Measurements from ENCODE around the gene PRDX3. TPM values are rescaled to one million over a fixed set of nuclear protein-coding genes. Genes with fewer than 3 reads are reported as not detected.
A peak's percentile ranks its signal among the peaks of the same experiment; 100 is the strongest.

The PRDX3 gene
- total RNA-seq, 2 donors from 2014 or later = 153 to 173 TPM

DNA sequence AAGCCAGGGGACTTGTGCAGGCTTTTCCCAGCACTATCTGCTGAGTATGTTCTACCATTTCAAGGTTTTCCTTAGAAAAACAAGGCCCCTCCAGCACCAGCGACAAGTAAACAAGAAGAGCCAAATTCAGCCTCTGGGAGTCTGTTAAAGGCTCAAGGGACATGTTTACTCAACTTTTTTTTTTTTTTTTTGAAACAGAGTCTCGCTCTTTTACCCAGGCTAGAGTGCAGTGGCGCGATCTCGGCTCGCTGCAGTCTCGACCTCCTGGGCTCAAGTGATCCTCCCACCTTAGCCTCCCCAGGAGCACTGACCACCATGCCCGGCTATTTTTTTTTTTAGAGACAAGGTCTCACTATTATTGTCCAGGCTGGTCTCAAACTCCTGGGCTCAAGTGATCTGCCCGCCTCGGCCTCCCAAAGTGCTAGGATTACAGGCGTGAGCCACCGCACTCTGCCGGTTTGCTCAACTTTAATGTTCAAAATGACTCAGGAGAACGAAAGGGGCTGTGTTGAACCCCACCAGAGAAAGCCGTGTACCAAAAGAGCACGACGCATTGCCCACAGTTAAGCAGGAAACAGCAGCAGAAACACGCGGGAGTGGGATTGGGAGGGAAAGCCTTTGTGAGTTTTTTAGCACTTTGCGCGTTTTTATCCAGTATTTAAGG, 772 bp downstream of the PRDX3 start:
- H3K27ac ChIP-seq (ENCODE audit: low read depth, low read length) = peak overlapping the region; percentile 76
- 11 to 22% methylated on average over 15 to 21 of the region's 21 CpGs for WGBS, 2 experiments (ENCODE audit: insufficient coverage in 1 of 2, insufficient read length in 1 of 2)

DNA sequence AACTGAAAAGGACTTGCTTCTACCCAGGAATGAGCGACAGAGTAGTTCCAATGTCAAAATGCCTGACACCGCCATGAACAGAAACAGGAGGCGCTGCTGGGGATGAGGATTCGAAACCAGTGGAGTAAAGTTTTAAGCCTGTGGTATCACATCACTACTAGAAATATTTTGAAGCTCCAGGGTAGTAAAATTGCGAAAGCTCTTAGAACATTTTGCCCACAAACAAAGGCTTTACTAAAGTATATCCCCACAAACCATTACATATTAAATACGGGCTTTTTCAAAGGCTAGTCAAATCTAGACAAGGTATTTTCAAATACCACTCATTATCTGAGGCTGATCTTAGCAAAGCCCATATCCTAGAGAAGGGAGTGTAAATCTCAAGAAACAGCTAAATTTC, 2.4 kb downstream of the PRDX3 start:
- Mint-ChIP-seq H3K4me3 (peak overlapping the region; percentile 87), H3K36me3 (ENCODE audit: low read depth) (peaks cover 44% of the 10 kb centered on the region), H3K27me3 (ENCODE audit: insufficient read depth) (no peaks in the 10 kb centered on the region), H3K9me3 (peaks cover 1% of the 10 kb centered on the region), H3K27ac (peak overlapping the region; percentile 36), H3K4me1 (peaks cover 21% of the 10 kb centered on the region)
- Histone ChIP-seq H3K4me1 (ENCODE audit: control insufficient read depth, insufficient read depth, low read length) (peaks cover 14% of the 10 kb centered on the region), H3K9ac (ENCODE audit: extremely low read depth, low read length, poor library complexity, severe bottlenecking) (no peak overlapping the region), H3K4me3 (ENCODE audit: low read length) (peak overlapping the region; percentile 35), H3K27ac (ENCODE audit: low read depth, low read length) (no peak overlapping the region), H3K27me3 (ENCODE audit: control insufficient read depth, insufficient read depth, low read length, poor library complexity, severe bottlenecking) (no peaks in the 10 kb centered on the region), H3K36me3 (ENCODE audit: control insufficient read depth, insufficient read depth, low read length) (peaks cover 39% of the 10 kb centered on the region), H3K9me3 (ENCODE audit: control insufficient read depth, low read length) (no peaks in the 10 kb centered on the region)
- TF ChIP-seq CTCF (conservative IDR thresholded peaks at IDR 0.05) = no peak
- 94 to 100% methylated on average over 4 to 6 of the region's 6 CpGs for WGBS, 2 experiments (ENCODE audit: insufficient coverage in 1 of 2, insufficient read length in 1 of 2)
- DNase-seq = no peak

More for the DNA sequence above, 772 bp downstream of the PRDX3 start:
- Histone ChIP-seq H3K9me3 (ENCODE audit: control insufficient read depth, low read length) (no peaks in the 10 kb centered on the region), H3K9ac (ENCODE audit: extremely low read depth, low read length, poor library complexity, severe bottlenecking) (peak overlapping the region; percentile 56), H3K36me3 (ENCODE audit: control insufficient read depth, insufficient read depth, low read length) (peaks cover 24% of the 10 kb centered on the region), H3K4me1 (ENCODE audit: control insufficient read depth, insufficient read depth, low read length) (peaks cover 14% of the 10 kb centered on the region), H3K27me3 (ENCODE audit: control insufficient read depth, insufficient read depth, low read length, poor library complexity, severe bottlenecking) (no peaks in the 10 kb centered on the region), H3K4me3 (ENCODE audit: low read length) (peak overlapping the region; percentile 95)
- Mint-ChIP-seq H3K9me3 (peaks cover 8% of the 10 kb centered on the region), H3K27ac (peak overlapping the region; percentile 94), H3K4me3 (peak overlapping the region; percentile 87), H3K36me3 (ENCODE audit: low read depth) (peaks cover 30% of the 10 kb centered on the region), H3K4me1 (peaks cover 21% of the 10 kb centered on the region), H3K27me3 (ENCODE audit: insufficient read depth) (no peaks in the 10 kb centered on the region)
- no peak for DNase-seq
- TF ChIP-seq CTCF (conservative IDR thresholded peaks at IDR 0.05) = no peak

- DNase-seq = no peak
- Histone ChIP-seq H3K36me3 (ENCODE audit: control insufficient read depth, insufficient read depth, low read length) (peaks cover 53% of the 10 kb centered on the region), H3K9ac (ENCODE audit: extremely low read depth, low read length, poor library complexity, severe bottlenecking) (no peak overlapping the region), H3K4me3 (ENCODE audit: low read length) (peak overlapping the region; percentile 32), H3K4me1 (ENCODE audit: control insufficient read depth, insufficient read depth, low read length) (peaks cover 14% of the 10 kb centered on the region), H3K9me3 (ENCODE audit: control insufficient read depth, low read length) (no peaks in the 10 kb centered on the region), H3K27me3 (ENCODE audit: control insufficient read depth, insufficient read depth, low read length, poor library complexity, severe bottlenecking) (no peaks in the 10 kb centered on the region), H3K27ac (ENCODE audit: low read depth, low read length) (no peak overlapping the region)
- 77 to 79% methylated on average over 2 of the region's 2 CpGs for WGBS, 2 experiments (ENCODE audit: insufficient coverage in 1 of 2, insufficient read length in 1 of 2)
- no peaks in the 10 kb centered on the region for H3K27me3 Mint-ChIP-seq (ENCODE audit: insufficient read depth)
- TF ChIP-seq CTCF (conservative IDR thresholded peaks at IDR 0.05) = no peak
- H3K36me3 Mint-ChIP-seq (ENCODE audit: low read depth) = peaks cover 63% of the 10 kb centered on the region
- H3K9me3 Mint-ChIP-seq = no peaks in the 10 kb centered on the region
- no peak overlapping the region for H3K4me3 Mint-ChIP-seq
- peaks cover 21% of the 10 kb centered on the region for H3K4me1 Mint-ChIP-seq
- peak overlapping the region; percentile 72 for H3K27ac Mint-ChIP-seq
Observed at GRCh38 chr10:119174109-119174508, 4.5 kb downstream of the PRDX3 start.
